ENCODE data around the gene TAF5L. TPM values are rescaled to one million over a fixed set of nuclear protein-coding genes. Genes with fewer than 3 reads are reported as not detected.
A peak's percentile ranks its signal among the peaks of the same experiment; 100 is the strongest.
"Not testable (repeated sequence)": the region's sequence is repeated elsewhere in the genome, so short reads cannot be mapped to it uniquely, and the experiment has no call there.

Gene TAF5L
- total RNA-seq, 1 donor from 2014 or later = 10.8 TPM

DNA sequence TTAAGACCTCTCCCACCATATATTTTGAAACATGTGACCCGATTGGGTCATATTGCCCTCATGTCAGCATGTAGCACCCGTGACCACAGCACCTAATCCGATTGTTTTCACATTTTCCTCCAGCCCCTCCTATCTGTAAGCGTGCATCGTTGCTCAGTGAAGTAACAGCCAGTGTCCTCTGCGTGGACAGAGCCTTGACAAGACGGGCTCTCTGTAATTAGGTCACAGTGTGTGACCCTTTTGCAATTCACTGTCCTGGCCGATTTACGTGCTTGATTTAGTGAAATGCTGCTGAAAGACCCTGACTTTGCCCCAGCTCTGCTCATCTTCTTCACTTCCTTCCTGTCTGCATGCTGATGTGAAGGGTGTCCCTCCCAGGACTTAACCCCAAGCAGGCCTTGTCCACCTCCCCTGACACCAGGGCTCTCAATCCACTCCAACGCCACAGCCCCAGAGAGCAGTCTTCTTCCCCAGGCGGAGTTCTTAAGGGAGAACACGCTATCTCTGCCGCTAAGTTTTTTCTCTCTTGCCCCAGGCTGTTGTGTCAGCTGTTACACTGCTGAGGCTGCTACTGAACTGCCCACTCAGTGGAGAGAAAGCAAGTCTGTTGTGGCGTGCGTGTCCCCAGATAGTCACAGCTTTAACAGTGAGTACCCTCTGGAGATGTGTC, 19.5 kb upstream of the TAF5L start:
- ATAC-seq (no peak), DNase-seq (ENCODE audit: missing footprints) (no peak)
- intact Hi-C loops (cut with DNase I) = no loop called here

DNA sequence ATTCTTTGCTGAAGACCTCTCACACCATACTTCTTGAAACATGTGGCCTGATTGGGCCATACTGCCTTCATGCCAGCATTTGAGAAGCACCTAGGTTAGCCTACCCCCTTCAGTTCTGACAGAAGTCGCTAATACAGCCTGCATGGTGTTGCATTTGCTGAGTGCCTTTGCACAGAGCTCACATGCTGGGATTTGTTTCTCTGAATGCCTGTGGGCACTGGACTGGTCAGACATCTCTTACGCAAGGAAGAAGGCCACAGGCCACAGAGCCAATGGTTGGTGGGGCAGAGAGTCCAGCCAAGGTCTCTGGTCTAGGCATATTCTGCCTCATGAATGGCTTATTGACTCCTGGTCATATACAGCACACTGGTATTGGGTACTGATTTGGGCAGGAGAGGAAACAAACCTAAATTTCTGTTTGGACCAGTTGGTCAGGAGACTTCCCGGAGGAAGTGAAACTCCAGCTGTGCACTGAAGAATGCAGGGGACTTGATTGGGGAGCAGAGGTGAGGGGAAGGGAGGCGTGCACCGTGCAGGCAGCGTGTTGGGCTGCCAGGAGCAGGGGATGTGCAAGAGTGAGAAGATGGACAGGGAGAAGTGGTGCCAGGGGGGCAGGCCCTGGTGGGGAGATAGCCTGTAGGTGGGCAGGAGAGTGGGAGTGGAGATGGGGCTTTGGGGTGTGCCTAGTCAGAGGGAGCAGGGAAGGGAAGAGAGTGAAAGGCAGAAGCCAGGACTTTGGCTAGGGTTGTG, 18.2 kb upstream of the TAF5L start:
- ATAC-seq (no peak), DNase-seq (ENCODE audit: missing footprints) (no peak)
- intact Hi-C loops (cut with DNase I) = no loop called here

DNA sequence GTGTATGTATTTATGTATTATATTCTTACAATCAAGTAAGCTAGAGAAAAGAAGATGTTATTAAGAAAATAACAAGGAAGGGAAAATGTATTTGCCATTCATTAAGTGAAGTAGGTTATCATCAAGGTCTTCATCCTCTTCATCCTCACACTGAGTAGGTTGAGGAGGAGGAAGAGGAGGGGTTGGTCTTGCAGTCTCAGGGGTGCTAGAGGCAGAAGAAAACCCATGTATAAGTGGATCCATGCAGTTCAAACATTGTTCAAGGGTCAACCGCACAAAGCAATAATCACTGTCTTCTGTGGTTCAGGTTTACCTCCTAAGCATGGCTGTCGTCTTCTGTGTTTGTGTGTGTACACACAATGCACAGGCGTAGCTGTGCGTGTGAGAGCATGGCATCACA, 17.0 kb upstream of the TAF5L start:
- intact Hi-C loops (cut with DNase I) = no loop called here
- ATAC-seq (no peak), DNase-seq (ENCODE audit: missing footprints) (no peak)

DNA sequence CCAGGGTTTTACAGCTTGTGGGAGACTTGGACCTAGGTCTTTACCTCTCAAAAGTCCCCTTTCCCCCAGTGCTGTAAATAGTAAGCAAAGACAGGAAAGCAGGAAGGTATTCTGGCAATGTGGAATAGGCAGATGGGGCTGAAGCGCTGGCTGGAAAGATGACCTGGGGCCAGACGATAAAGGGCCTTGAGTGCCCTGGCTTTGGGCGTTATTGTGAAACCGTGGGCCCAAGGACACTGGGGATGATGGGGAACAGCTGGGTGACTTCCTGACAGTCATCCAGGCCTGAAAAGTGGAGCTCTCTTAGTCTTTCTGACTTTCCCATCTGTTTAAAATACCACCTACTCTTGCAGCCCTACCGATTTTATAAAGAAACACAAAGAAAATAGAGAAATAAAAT, 16.5 kb upstream of the TAF5L start:
- DNase-seq (ENCODE audit: missing footprints) (no peak), ATAC-seq (peak; percentile 14)
- intact Hi-C loops (cut with DNase I) = no loop called here

DNA sequence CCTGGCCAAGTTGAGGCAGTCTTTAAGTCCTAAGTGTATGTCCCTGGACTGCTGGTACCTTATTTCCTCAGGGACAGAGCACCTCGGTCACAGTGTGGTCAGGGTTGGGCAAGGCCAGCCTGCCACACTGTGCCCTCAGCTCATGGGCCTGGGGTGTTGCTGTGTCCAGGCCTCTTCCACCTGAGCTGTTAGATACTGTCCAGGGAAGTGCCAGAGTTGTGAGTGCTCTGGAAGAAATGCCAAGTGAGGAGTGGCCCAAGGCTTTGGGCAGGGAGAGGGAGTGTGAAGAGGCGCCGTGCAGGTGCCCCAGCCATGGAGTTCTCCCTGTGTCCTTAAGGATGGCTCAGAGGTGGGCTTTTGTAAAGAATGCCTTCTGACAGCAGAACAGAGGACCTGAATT, 15.4 kb upstream of the TAF5L start:
- intact Hi-C loops (cut with DNase I) = no loop called here
- ATAC-seq (peak; percentile 63), DNase-seq (ENCODE audit: missing footprints) (peak; percentile 30)

DNA sequence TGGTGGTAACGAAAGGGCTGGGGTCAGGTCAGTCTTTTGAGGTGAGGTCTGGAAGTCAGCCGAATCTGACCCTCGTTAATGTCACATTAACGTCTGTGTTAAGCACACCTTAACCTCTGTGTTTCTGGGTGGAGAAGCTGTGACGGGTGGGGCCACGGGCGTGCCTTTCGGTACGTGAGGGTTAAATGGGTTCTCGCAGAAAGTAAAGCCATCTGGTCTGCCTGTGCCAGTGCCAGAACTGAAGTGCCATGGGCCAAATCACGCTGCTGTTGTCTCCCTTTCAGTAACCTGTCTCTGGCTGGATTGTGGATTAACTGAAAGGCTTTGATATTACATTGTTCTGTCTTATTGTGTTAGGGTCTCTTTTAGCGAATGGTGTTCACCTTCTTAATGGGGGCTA, 14.5 kb upstream of the TAF5L start:
- ATAC-seq (peak; percentile 26), DNase-seq (ENCODE audit: missing footprints) (peak; percentile 22)
- intact Hi-C loops (cut with DNase I) = no loop called here

DNA sequence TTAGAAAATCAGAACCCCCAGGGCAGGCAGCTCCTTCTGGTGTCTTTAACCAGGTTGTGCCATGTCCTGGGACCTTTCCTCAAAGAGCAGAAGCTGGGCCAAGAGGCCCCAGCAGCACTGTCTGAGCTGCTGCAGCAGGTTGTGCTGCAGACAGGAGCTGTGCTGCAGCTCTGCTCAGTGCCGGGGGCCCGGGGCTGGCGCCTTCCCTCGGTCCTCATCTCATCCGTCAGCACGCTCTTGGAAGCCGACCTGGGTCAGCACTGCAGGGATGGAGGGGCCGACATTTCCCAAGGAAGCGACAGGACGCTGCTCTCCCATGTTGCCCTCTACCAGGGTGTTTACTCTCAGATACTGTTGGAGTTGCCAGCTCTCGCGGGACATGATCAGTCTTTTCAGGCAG, 11.8 kb upstream of the TAF5L start:
- intact Hi-C loops (cut with DNase I) = no loop called here
- no peak for ATAC-seq

DNA sequence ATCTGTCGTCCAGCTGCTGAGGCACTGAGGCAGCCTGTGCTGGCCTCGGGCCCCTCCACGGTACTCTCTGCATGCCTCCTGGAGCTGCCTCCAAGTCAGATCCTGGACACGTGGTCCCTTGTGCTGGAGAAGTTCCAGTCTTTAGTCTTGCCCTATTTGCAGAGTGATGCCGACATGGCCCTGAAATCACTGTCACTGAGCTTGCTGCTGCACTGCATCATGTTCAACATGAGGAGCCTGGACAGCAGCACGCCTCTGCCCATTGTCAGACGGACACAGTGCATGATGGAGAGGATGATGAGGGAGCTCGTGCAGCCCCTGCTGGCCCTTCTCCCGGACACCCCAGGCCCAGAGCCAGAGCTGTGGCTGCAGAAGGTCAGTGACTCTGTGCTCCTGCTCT, 10.1 kb upstream of the TAF5L start:
- intact Hi-C loops (cut with DNase I) = no loop called here
- peak; percentile 62 for ATAC-seq
- peak; percentile 33 for DNase-seq (ENCODE audit: missing footprints)

More for the DNA sequence above, 11.8 kb upstream of the TAF5L start:
- DNase-seq (ENCODE audit: missing footprints) = no peak

DNA sequence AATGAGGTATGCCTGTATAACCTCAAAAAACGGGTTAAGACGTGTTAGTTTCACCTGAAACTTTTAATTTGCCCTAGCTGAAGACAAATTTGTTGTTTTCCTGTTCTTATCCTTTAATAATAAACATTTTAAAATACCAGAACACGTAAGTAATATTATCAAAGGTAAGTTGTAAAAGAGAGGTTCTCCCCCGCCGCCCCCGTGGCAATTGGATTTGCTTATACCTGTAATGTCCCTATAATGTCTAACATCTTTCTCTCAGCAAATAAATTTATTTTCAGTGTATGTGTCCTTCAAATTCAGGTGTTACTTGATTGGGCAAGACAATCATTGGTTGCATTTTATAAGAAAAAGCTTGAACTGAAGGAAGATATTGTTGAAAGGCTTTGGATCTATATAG, 6.0 kb upstream of the TAF5L start:
- intact Hi-C loops (cut with DNase I) = no loop called here
- DNase-seq (ENCODE audit: missing footprints) = no peak
- no peak for ATAC-seq

DNA sequence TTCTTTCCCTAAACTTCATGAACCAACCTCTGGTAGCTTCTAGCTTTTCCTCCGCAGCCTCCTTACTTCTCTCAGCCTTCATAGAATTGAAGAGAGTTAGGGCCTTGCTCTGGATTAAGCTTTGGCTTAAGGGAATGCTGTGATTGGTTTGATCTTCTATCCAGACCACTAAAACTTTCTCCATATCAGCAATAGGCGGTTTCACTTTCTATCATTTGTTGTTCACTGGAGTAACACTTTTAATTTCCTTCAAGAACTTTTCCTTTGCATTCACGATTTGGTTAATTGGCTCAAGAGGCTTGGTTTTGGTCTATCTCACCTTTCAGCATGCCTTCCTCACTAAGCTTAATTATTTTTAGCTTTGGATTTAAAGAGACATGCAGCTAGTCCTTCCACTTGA, 5.2 kb upstream of the TAF5L start:
- DNase-seq (ENCODE audit: missing footprints) (no peak), ATAC-seq (no peak)
- intact Hi-C loops (cut with DNase I) = no loop called here

DNA sequence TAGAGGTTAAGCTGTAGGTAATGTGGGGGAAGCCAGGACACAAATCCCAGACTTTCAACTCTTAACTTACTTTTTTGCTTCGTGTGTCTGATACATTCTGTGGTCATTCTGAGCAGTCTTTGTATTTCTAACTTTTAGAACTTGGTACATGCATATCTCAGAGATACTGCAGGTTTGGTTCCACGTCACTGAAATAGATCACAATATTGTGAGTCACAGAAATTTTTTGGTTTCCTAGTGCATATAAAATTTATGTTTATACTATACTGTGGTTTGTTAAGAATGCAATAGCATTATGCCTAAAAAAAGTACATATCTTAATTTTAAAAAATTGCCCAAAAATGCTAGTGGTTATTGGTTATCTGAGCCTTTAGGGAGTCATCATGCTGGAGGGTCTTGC, 3.3 kb upstream of the TAF5L start:
- ATAC-seq = no peak
- intact Hi-C loops (cut with DNase I) = no loop called here
- DNase-seq (ENCODE audit: missing footprints) = no peak

DNA sequence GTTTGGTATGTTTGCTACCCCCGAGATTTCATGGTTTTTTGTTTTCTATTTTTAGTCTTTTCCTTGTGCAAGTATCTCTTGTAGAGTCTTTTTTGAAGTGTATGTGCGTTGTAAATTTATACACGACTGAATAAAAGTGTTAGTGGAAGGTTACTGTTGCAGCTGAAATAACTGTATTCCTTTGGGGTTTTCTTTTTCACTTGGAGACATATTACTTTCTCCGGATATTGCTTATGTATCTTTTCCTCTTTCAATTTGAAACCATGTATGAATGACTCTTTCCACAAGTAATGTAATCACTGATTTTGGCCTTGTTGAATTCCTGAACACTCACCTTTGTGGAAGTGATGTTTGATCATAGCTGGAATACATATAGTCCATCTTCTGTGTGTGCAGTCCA, 1.1 kb upstream of the TAF5L start:
- intact Hi-C loops (cut with DNase I) = no loop called here
- DNase-seq (ENCODE audit: missing footprints) (no peak), ATAC-seq (no peak)

DNA sequence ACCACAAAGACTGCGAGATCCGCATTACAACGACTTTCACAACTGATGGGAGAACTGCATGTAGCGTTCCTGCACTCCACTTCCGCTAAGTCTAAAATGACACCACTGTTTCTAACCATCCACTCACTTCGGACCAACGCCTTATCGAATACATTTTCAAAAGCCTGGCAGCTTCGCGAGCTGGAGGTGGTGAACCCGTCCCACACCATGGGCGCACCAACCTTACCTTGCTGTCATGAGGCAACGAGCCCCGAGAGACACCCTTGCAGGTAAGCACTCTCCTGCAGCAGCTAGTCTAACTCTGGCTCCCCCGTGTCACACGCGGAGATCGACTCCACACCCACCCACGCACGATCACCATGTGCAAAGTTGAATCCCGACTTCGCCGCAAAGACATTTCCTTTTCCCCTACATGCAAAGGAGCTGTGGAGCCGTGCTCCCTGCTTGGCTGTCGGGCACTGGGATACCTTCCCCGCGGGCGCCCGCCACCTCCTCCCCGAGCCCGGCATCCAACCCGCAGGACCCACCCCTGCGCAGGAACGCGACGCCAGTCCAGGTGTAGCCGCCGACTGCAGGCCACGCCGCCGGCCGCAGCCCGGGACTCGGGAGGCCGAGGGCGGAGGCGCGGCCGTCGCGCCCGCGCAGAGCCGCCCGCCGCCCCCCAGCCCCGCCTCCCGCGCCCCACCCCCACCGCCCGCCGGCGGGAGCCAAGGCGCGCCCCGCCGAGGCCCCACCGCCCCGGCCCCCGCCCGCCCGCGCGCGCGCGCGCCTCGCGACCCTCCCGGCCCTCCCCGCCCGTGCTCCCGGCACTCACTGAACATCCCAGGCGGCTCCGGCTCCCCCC, 629 bp downstream of the TAF5L start:
- ATAC-seq (peak; percentile 38), DNase-seq (ENCODE audit: missing footprints) (peak; percentile 76)
- intact Hi-C loops (cut with DNase I) = no loop called here

DNA sequence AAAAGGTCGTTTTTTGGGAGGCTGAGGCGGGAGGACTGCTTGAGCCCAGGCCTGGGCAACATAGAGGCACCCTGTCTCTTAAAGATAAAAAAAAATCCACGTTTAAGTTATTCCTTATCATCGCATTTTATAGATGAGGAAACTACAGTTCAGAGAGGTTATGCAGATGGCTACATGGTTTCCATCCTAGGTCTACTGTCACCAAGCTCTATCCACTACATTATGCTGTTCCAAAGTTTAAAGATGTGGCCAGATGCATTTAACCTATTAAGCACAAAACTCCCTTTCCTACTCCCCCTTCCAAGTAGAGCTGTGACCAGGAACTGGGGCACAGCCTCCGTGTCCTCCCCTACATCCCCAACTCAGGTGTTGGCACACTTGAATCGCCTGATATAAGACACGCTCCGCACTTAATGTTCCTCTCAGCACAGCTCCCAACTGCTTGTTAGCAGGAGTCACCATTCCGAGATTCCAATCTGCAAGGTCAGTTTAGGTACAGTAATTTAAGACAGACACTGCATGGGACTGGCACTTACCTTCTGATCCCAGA, 1.3 kb downstream of the TAF5L start:
- ATAC-seq (no peak), DNase-seq (ENCODE audit: missing footprints) (no peak)
- intact Hi-C loops (cut with DNase I) = no loop called here

DNA sequence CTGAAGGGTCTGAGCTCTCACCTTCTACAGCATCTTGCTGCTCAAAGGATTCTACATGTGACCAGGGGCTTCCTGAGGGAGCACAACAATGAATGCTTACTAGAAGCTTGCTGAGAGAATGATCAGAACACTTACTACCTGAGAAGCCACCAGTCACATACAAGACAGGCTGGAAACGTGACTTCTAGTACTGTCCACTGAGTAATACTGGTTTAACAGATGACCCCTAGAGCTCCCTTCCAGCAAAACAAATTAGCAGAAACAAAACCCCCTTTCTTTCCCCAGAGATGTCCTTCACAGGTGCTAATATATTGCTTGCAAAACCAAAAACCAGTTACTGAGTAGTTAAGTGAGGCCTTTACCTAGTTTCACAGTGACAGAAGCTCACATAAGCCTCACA, 2.1 kb downstream of the TAF5L start:
- no peak for ATAC-seq
- intact Hi-C loops (cut with DNase I) = no loop called here
- DNase-seq (ENCODE audit: missing footprints) = no peak

DNA sequence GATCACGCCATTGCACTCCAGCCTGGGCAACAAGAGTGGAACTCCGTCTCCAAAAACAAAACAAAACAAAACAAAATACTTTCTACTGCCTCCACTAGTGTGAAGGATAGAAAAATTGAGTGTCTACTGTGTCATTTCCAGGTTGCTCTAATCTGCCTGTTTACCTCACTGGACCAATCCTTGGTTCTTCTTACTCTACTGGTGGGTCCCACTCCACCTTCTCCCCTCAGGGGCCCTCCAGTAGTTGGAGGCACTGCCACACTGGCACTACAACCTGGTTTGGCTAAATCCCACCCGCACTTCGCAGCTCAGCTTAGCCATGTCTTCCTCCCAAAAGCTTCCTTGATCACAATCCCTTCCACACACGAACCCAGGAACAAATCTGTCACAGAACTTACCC, 2.7 kb downstream of the TAF5L start:
- DNase-seq (ENCODE audit: missing footprints) = no peak
- intact Hi-C loops (cut with DNase I) = no loop called here
- ATAC-seq = no peak

DNA sequence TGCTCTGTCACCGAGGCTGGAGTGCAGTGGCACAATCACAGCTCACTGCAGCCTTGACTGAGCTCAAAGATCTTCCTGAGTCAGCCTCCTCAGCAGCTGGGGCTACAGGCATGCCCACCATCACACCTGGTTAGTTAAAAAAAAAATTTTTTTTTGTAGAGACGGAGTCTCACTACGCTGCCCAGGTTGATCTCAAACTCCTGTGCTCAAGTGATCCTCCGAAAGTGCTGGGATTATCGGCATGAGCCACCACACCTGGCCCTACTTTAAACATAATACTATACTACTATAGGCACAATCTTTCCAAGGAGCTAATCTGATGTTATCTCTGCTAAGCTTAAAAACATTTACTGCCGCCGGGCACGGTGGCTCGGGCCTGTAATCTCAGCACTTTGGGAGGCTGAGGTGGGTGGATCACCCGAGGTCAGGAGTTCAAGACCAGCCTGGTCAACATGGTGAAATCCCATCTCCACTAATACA, 3.2 kb downstream of the TAF5L start:
- intact Hi-C loops (cut with DNase I); DNase-seq (ENCODE audit: missing footprints); ATAC-seq: not testable (repeated sequence)

DNA sequence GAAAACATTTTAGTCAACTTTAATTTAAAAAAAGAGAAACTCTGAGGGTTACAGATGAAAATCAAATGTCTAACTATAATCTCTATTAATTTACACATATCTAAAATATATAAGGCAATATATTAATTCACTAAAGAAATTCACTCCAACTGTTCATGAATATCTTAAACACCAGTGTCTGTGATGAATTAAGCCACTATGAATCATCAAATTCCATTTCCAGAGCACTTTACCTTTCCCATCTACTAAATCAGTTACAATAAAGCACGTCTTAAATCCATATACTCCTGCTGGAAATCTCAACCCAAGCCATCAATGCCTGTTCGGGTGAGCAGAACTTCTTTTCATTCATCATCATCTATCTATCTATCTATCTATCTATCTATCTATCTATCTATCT, 4.3 kb downstream of the TAF5L start:
- ATAC-seq (no peak), DNase-seq (ENCODE audit: missing footprints) (no peak)
- intact Hi-C loops (cut with DNase I) = no loop called here

DNA sequence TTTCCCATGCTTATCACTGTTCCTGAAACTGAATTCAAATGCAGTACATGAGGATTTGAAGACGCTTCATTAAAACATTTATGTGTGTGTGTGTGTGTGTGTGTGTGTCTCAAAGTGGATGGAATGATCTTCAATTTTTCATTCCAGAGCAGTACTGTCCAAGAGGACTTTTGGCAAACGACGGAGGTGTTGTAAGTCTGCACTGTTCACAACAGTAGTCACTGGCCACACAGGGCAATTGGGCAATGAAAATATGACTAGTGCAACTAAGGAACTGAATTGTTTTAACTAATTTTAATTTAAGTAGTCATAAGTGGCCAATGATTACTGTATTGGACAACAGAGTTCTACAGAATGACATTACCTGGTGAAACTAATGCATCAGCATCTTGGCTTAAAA, 5.0 kb downstream of the TAF5L start:
- intact Hi-C loops (cut with DNase I) = no loop called here
- DNase-seq (ENCODE audit: missing footprints) (no peak), ATAC-seq (peak; percentile 53)

All from Right ventricle myocardium inferior (tissue), 1 donor.